CD14-positive monocyte (primary cell): ENCODE results near the gene TLR10. TPM values are rescaled to one million over a fixed set of nuclear protein-coding genes. Genes with fewer than 3 reads are reported as not detected.

Experiments
- DNase-seq, 3 donors: peaks; one replicate each; pipeline ENCODE4 v3.0.0-alpha.2; 2011 to 2022
- H2AFZ ChIP-seq: 2 replicates; pipeline ENCODE4 v1.6.0; 2012; ENCODE audit warnings: mild to moderate bottlenecking, low read depth, low read length, inconsistent platforms; ENCODE audit not compliant: insufficient read depth, poor library complexity, severe bottlenecking
- H3K27ac ChIP-seq, 2 donors: 1 replicate in 1 of 2; 2 replicates in 1 of 2; pipeline ENCODE4 v1.5.1; 2012 to 2013; ENCODE audit warnings: low read length in 2 of 2, control low read depth in 1 of 2, inconsistent platforms in 1 of 2, low read depth in 1 of 2, mild to moderate bottlenecking in 1 of 2
- H3K27me3 ChIP-seq, 2 donors: one replicate each; pipeline versions ENCODE4 v1.6.0 to v1.6.1; 2011 to 2013; ENCODE audit warnings: low read length in 2 of 2; ENCODE audit not compliant: control insufficient read depth in 2 of 2, insufficient read depth in 2 of 2
- H3K36me3 ChIP-seq, 2 donors: replicated peaks in 1 of 2; 1 replicate in 1 of 2; 2 replicates in 1 of 2; pipeline versions ENCODE4 v1.5.1 to v1.6.1; 2012 to 2013; ENCODE audit warnings: low read length in 2 of 2, control low read depth in 1 of 2, inconsistent platforms in 1 of 2, mild to moderate bottlenecking in 1 of 2; ENCODE audit not compliant: insufficient read depth in 2 of 2, control insufficient read depth in 1 of 2
- H3K4me1 ChIP-seq, 2 donors: 1 replicate in 1 of 2; 2 replicates in 1 of 2; pipeline versions ENCODE4 v1.5.1 to v1.6.1; 2012 to 2013; ENCODE audit warnings: low read length in 2 of 2, control low read depth in 1 of 2, inconsistent platforms in 1 of 2, mild to moderate bottlenecking in 1 of 2, moderate library complexity in 1 of 2; ENCODE audit not compliant: insufficient read depth in 2 of 2, control insufficient read depth in 1 of 2
- H3K4me2 ChIP-seq: replicated peaks from 2 replicates; pipeline ENCODE3; 2012; ENCODE audit warnings: low read length, moderate library complexity, mild to moderate bottlenecking; ENCODE audit not compliant: poor library complexity, severe bottlenecking; ENCODE audit errors: extremely low read depth
- H3K4me3 ChIP-seq, 3 experiments: fragments of 200-600 bp in 1 of 3; sonication (generic) in 1 of 3; replicated peaks in 1 of 3; 1 replicate in 2 of 3; 2 replicates in 1 of 3; pipeline ENCODE4 v1.5.1; 2011 to 2013; ENCODE audit warnings: low read length in 3 of 3, mild to moderate bottlenecking in 3 of 3, control low read depth in 2 of 3, low read depth in 2 of 3, inconsistent platforms in 1 of 3, moderate library complexity in 1 of 3
- H3K79me2 ChIP-seq: 2 replicates; pipeline ENCODE4 v1.6.0; 2012; ENCODE audit warnings: mild to moderate bottlenecking, control low read depth, inconsistent platforms, low read length, moderate library complexity; ENCODE audit not compliant: insufficient read depth
- H3K9ac ChIP-seq: 2 replicates; pipeline ENCODE4 v1.6.0; 2017; ENCODE audit warnings: low read length, mild to moderate bottlenecking; ENCODE audit not compliant: insufficient read depth, poor library complexity, severe bottlenecking
- H3K9me3 ChIP-seq, 2 donors: replicated peaks in 1 of 2; 1 replicate in 1 of 2; 2 replicates in 1 of 2; pipeline versions ENCODE4 v1.5.1 to v1.6.1; 2012 to 2013; ENCODE audit warnings: low read length in 2 of 2, control low read depth in 1 of 2; ENCODE audit not compliant: control insufficient read depth in 1 of 2, insufficient read depth in 1 of 2
- H4K20me1 ChIP-seq: 2 replicates; pipeline ENCODE4 v1.6.0; 2012; ENCODE audit warnings: mild to moderate bottlenecking, low read length, control low read depth, moderate library complexity; ENCODE audit not compliant: insufficient read depth
- H3K27ac Mint-ChIP-seq, 7 donors: one replicate each; pipeline ENCODE4 v1.8.0; 2020; ENCODE audit warnings: mild to moderate bottlenecking in 7 of 7, mixed read lengths in 7 of 7, moderate library complexity in 6 of 7, inconsistent platforms in 2 of 7
- H3K27me3 Mint-ChIP-seq, 3 donors: one replicate each; pipeline ENCODE4 v1.8.0; 2021 to 2022; ENCODE audit warnings: low read depth in 3 of 3, mild to moderate bottlenecking in 3 of 3, mixed read lengths in 3 of 3, moderate library complexity in 3 of 3, inconsistent platforms in 1 of 3
- H3K36me3 Mint-ChIP-seq, 2 donors: one replicate each; pipeline ENCODE4 v1.8.0; 2020; ENCODE audit warnings: mixed read lengths in 2 of 2, inconsistent platforms in 1 of 2, mild to moderate bottlenecking in 1 of 2
- H3K4me1 Mint-ChIP-seq: one replicate; pipeline ENCODE4 v1.8.0; 2020; ENCODE audit warnings: mild to moderate bottlenecking, mixed read lengths
- H3K4me3 Mint-ChIP-seq, 2 donors: one replicate each; pipeline ENCODE4 v1.8.0; 2020; ENCODE audit warnings: mild to moderate bottlenecking in 2 of 2, mixed read lengths in 2 of 2, moderate library complexity in 1 of 2
- H3K9me3 Mint-ChIP-seq, 7 donors: one replicate each; pipeline ENCODE4 v1.8.0; 2020 to 2022; ENCODE audit warnings: mixed read lengths in 7 of 7, mild to moderate bottlenecking in 6 of 7, moderate library complexity in 6 of 7, inconsistent platforms in 2 of 7
- CTCF ChIP-seq: fragments of 200-600 bp; IDR thresholded peaks from one replicate; pipeline ENCODE4 v1.8.0; 2022; ENCODE audit warnings: antibody characterized with exemption, mild to moderate bottlenecking
- WGBS: methylation state at CpG from one replicate; pipeline ENCODE4 v1.1.5; 2013; ENCODE audit warnings: missing lambda C conversion rate; ENCODE audit not compliant: insufficient coverage; 5-methylcytosine and 5-hydroxymethylcytosine counted together
- intact Hi-C, 2 donors: fragments of 100-400 bp; cut with micrococcal nuclease; formaldehyde crosslinking; loops; one replicate each; pipeline versions ENCODE4 v1.15.0 to v1.15.1; 2023
- polyA plus RNA-seq, 3 donors: library from polyadenylated mRNA; depleted of rRNA in 1 of 3; unstranded in 2 of 3; stranded (reverse) in 1 of 3; fragments of 300-500 nt in 2 of 3; fragments of >200 nt in 1 of 3; fragmentation: Illumina TruSeq in 2 of 3; gene quantifications; 1 replicate in 2 of 3; 2 replicates in 1 of 3; pipeline ENCODE4 v1.2.3, GENCODE V29; 2012 to 2021

Gene TLR10
- polyA plus RNA-seq, 3 donors = 1.1 to 1.2 (median 1.1) TPM

- peaks cover 15 to 24% of the 10 kb centered on the region in 2 donors for H3K36me3 Mint-ChIP-seq
- no peak overlapping the region for H3K27ac Mint-ChIP-seq
- Histone ChIP-seq H3K27ac (no peak overlapping the region), H3K9ac (no peak overlapping the region), H3K79me2 (no peaks in the 10 kb centered on the region), H3K36me3 (peaks cover 0 to 10% of the 10 kb centered on the region in 2 donors), H3K4me2 (no peak overlapping the region), H2AFZ (no peak overlapping the region), H3K27me3 (no peaks in the 10 kb centered on the region), H3K4me3 (no peak overlapping the region), H4K20me1 (no peaks in the 10 kb centered on the region), H3K9me3 (peaks cover 27% of the 10 kb centered on the region in 2 donors), H3K4me1 (peaks cover 34 to 45% of the 10 kb centered on the region in 2 donors)
- peaks cover 10 to 33% (median 23%) of the 10 kb centered on the region in 7 donors for H3K9me3 Mint-ChIP-seq
- TF ChIP-seq CTCF = no peak
- H3K27me3 Mint-ChIP-seq = peaks cover 0 to 1% (median 0%) of the 10 kb centered on the region in 3 donors
- intact Hi-C loops = no loop called here
- no peak overlapping the region for H3K4me3 Mint-ChIP-seq
- DNase-seq = no peak
- peaks cover 26% of the 10 kb centered on the region for H3K4me1 Mint-ChIP-seq
Measured at GRCh38 chr4:38747629-38748028, 35.2 kb downstream of the TLR10 start.

GRCh38 chr4:38745881-38746280, 36.9 kb downstream of the TLR10 start:
- peaks cover 15 to 24% of the 10 kb centered on the region in 2 donors for H3K36me3 Mint-ChIP-seq

More at GRCh38 chr4:38745881-38746280, 36.9 kb downstream of the TLR10 start:
- Mint-ChIP-seq H3K27ac (no peak overlapping the region), H3K4me3 (no peak overlapping the region), H3K27me3 (peaks cover 0 to 3% (median 1%) of the 10 kb centered on the region in 3 donors), H3K4me1 (peaks cover 32% of the 10 kb centered on the region), H3K9me3 (peaks cover 10 to 36% (median 23%) of the 10 kb centered on the region in 7 donors)
- Histone ChIP-seq H3K4me2 (no peak overlapping the region), H3K4me1 (peaks cover 17 to 29% of the 10 kb centered on the region in 2 donors), H3K79me2 (no peaks in the 10 kb centered on the region), H3K9ac (no peak overlapping the region), H3K36me3 (peaks cover 0 to 10% of the 10 kb centered on the region in 2 donors), H3K9me3 (peaks cover 27% of the 10 kb centered on the region in 2 donors), H3K4me3 (no peak overlapping the region), H3K27ac (no peak overlapping the region), H2AFZ (no peak overlapping the region), H4K20me1 (no peaks in the 10 kb centered on the region), H3K27me3 (no peaks in the 10 kb centered on the region)
- intact Hi-C loops = no loop called here
- DNase-seq = no peak
- TF ChIP-seq CTCF = no peak
- 94% methylated on average over 2 of the region's 5 CpGs for WGBS
